ENCODE measurements around the gene SPATA7. TPM values are rescaled to one million over a fixed set of nuclear protein-coding genes. Genes with fewer than 3 reads are reported as not detected.

SPATA7 gene
- total RNA-seq, 1 experiment from 2014 or later = 5.3 TPM

DNA sequence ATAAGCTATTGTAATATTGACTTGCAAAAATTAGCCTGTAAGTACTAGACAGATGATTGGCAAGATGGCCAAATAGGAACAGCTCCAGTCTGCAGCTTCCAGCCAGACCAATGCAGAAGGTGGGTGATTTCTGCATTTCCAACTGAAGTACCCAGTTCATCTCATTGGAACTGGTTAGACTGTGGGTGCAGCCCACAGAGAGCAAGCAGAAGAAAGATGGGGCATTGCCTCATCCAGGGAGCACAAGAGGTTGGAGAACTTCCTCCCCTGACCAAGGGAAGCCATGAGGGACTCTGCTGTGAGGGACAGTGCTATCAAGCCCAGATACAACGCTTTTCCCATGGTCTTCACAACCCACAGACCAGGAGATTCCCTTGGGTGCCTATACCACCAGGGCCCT, 16.0 kb upstream of the SPATA7 start:
- Mint-ChIP-seq H3K4me3 (no peak overlapping the region), H3K27me3 (ENCODE audit: low read depth) (peaks cover 1% of the 10 kb centered on the region), H3K9me3 (peaks cover 6 to 10% of the 10 kb centered on the region in 2 experiments; a peak in 4 of 5 replicates), H3K27ac (no peak overlapping the region), H3K36me3 (ENCODE audit: insufficient read depth in 1 of 3, low read depth in 3 of 3) (peaks cover 0 to 3% (median 0%) of the 10 kb centered on the region in 3 experiments; a peak in 4 of 7 replicates), H3K4me1 (peaks cover 18 to 24% of the 10 kb centered on the region in 2 experiments)
- Histone ChIP-seq H2BK5ac (ENCODE audit: insufficient read length, low read length) (no peak overlapping the region), H3K79me2 (ENCODE audit: insufficient read depth, low read length) (no peaks in the 10 kb centered on the region), H2BK12ac (ENCODE audit: insufficient read length, low read depth, low read length) (no peak overlapping the region), H3K79me1 (ENCODE audit: insufficient read depth, low read depth, low read length, poor library complexity, severe bottlenecking) (no peaks in the 10 kb centered on the region), H2AFZ (ENCODE audit: low read length) (no peak overlapping the region), H3K4ac (ENCODE audit: low read depth, low read length) (no peak overlapping the region), H3K23me2 (ENCODE audit: insufficient read length, low read depth, low read length, poor library complexity, severe bottlenecking) (no peaks in the 10 kb centered on the region), H3K9me3 (ENCODE audit: control insufficient read depth, low read depth, low read length) (no peaks in the 10 kb centered on the region), H3K27ac (ENCODE audit: insufficient read length, low read depth, low read length) (no peak overlapping the region), H3K4me1 (ENCODE audit: insufficient read depth, low read length) (peaks cover 2% of the 10 kb centered on the region; the same call in 1 of the 2 replicates), H3K4me2 (ENCODE audit: insufficient read depth, insufficient read length, low read length) (no peak overlapping the region), H4K20me1 (ENCODE audit: control insufficient read depth, insufficient read depth, insufficient read length) (no peaks in the 10 kb centered on the region), H3K23ac (ENCODE audit: insufficient read length, low read depth, low read length) (no peak overlapping the region), H2BK15ac (ENCODE audit: low read depth, low read length) (no peak overlapping the region), H4K8ac (replicated peaks; ENCODE audit: insufficient read length, low read depth, low read length) (no peak overlapping the region), H3T11ph (ENCODE audit: low read length) (no peak overlapping the region), H3K56ac (ENCODE audit: insufficient read length, low read depth, low read length) (no peak overlapping the region), H2BK20ac (ENCODE audit: low read depth, low read length, poor library complexity, severe bottlenecking) (no peak overlapping the region), H3K18ac (ENCODE audit: insufficient read length, low read depth, low read length) (no peak overlapping the region), H3K9ac (ENCODE audit: extremely low read depth, insufficient read length, low read length) (no peak overlapping the region), H3K14ac (ENCODE audit: insufficient read depth, low read length) (no peak overlapping the region), H4K5ac (ENCODE audit: insufficient read length, low read depth, low read length) (no peak overlapping the region), H2BK120ac (ENCODE audit: low read depth, low read length, poor library complexity, severe bottlenecking) (no peak overlapping the region), H2AK5ac (ENCODE audit: insufficient read length, low read length) (no peak overlapping the region), H3K27me3 (ENCODE audit: insufficient read depth, low read length) (no peaks in the 10 kb centered on the region), H4K91ac (ENCODE audit: insufficient read length, low read depth, low read length) (no peak overlapping the region)
- WGBS (ENCODE audit: extremely low coverage, insufficient read length, low lambda C conversion rate) = no CpG with 5 or more reads among the region's 1 CpG
- TF ChIP-seq, protein P1, sequence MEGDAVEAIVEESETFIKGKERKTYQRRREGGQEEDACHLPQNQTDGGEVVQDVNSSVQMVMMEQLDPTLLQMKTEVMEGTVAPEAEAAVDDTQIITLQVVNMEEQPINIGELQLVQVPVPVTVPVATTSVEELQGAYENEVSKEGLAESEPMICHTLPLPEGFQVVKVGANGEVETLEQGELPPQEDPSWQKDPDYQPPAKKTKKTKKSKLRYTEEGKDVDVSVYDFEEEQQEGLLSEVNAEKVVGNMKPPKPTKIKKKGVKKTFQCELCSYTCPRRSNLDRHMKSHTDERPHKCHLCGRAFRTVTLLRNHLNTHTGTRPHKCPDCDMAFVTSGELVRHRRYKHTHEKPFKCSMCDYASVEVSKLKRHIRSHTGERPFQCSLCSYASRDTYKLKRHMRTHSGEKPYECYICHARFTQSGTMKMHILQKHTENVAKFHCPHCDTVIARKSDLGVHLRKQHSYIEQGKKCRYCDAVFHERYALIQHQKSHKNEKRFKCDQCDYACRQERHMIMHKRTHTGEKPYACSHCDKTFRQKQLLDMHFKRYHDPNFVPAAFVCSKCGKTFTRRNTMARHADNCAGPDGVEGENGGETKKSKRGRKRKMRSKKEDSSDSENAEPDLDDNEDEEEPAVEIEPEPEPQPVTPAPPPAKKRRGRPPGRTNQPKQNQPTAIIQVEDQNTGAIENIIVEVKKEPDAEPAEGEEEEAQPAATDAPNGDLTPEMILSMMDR (conservative IDR thresholded peaks at IDR 0.05) = no peak
- no peak for DNase-seq

Data from H9 (cell line).